Kidney (tissue), 14 donors: Measurements from ENCODE around the gene MYO7B. TPM values are rescaled to one million over a fixed set of nuclear protein-coding genes. Genes with fewer than 3 reads are reported as not detected.

Source experiments
- DNase-seq, 5 donors: peaks; one replicate each; pipeline ENCODE4 v3.0.0-alpha.2; 2013 to 2020
- FAIRE-seq: peaks from 2 replicates; lab custom pipeline; 2012; peaks lifted over from hg19 to GRCh38; lab: Jason Lieb, UNC
- H3K27ac ChIP-seq, 2 donors: one replicate each; pipeline ENCODE4 v1.7.0; 2013; ENCODE audit warnings: low read depth in 2 of 2, low read length in 2 of 2, inconsistent platforms in 1 of 2
- H3K27me3 ChIP-seq: one replicate; pipeline ENCODE4 v1.7.1; 2013; ENCODE audit warnings: low read length, inconsistent platforms; ENCODE audit not compliant: control insufficient read depth, insufficient read depth
- H3K36me3 ChIP-seq, 3 donors: one replicate each; pipeline versions ENCODE4 v1.7.0 to v1.7.1; 2013; ENCODE audit warnings: low read length in 3 of 3, control low read depth in 1 of 3, inconsistent platforms in 1 of 3; ENCODE audit not compliant: insufficient read depth in 3 of 3, control insufficient read depth in 2 of 3
- H3K4me1 ChIP-seq, 3 donors: one replicate each; pipeline versions ENCODE4 v1.7.0 to v1.7.1; 2013; ENCODE audit warnings: low read length in 3 of 3, inconsistent platforms in 1 of 3, low read depth in 1 of 3; ENCODE audit not compliant: control insufficient read depth in 2 of 3, insufficient read depth in 2 of 3
- H3K4me3 ChIP-seq, 3 donors: one replicate each; pipeline versions ENCODE4 v1.7.0 to v1.8.1; 2013; ENCODE audit warnings: low read length in 3 of 3, control low read depth in 1 of 3, inconsistent platforms in 1 of 3
- H3K9ac ChIP-seq, 3 donors: one replicate each; pipeline versions ENCODE4 v1.7.0 to v1.7.1; 2013; ENCODE audit warnings: low read length in 3 of 3, control low read depth in 1 of 3, inconsistent platforms in 1 of 3
- H3K9me3 ChIP-seq, 3 donors: one replicate each; pipeline versions ENCODE4 v1.7.0 to v1.7.1; 2013; ENCODE audit warnings: low read length in 3 of 3, control low read depth in 1 of 3, inconsistent platforms in 1 of 3; ENCODE audit not compliant: control insufficient read depth in 2 of 3, insufficient read depth in 1 of 3
- CTCF ChIP-seq: IDR thresholded peaks from 3 replicates; pipeline ENCODE4 v1.5.1; 2012; ENCODE audit warnings: mild to moderate bottlenecking, moderate library complexity, borderline replicate concordance; ENCODE audit not compliant: insufficient read depth; ENCODE audit errors: extremely low read depth
- intact Hi-C: fragments of 100-400 bp; cut with DNase I; formaldehyde crosslinking; loops from one replicate; pipeline ENCODE4 v1.11.1; 2022
- polyA plus RNA-seq: library from polyadenylated mRNA; stranded (reverse); fragments of 350-450 nt; fragmentation: Illumina TruSeq; extraction: RNeasy Lipid Tissue Mini Kit (QIAGEN cat#74804); gene quantifications from one replicate; pipeline ENCODE4 v1.2.3, GENCODE V29; 2014; ENCODE audit warnings: low read depth, low replicate concordance; ENCODE audit not compliant: insufficient read depth
- total RNA-seq: library from RNA; stranded (reverse); fragmentation: NEBNext Ultra II Directional; extraction: Animal tissue kit (Norgen Biotek cat#: 25700); gene quantifications from one replicate; pipeline ENCODE4 v1.2.1, GENCODE V29; 2021
- donor health status: control.
- donor health status: control.
- donor health status: control.
- donor health status: control.
- donor health status: control.
- donor health status: DM: yes; HTN: yes; CAD: no.
- donor health status: Normal renal cell carcinoma (clear cell type).

MYO7B gene
- total and polyA plus RNA-seq, 2 donors from 2014 or later, result 11.0 to 22.2 TPM

- Histone ChIP-seq H3K9ac (no peak overlapping the region), H3K27me3 (no peaks in the 10 kb centered on the region), H3K4me3 (no peak overlapping the region), H3K9me3 (no peaks in the 10 kb centered on the region), H3K36me3 (peaks cover 0 to 3% (median 0%) of the 10 kb centered on the region in 3 donors), H3K4me1 (no peaks in the 10 kb centered on the region), H3K27ac (no peak overlapping the region)
- DNase-seq, result no peak
- intact Hi-C loops, result no loop called here
- TF ChIP-seq CTCF, result no peak
- no peak for FAIRE-seq
Measured at GRCh38 chr2:127626175-127626574, 90.7 kb downstream of the MYO7B start.

- H3K36me3 ChIP-seq, result no peaks in the 10 kb centered on the region
Measured at GRCh38 chr2:127626917-127627739, 91.6 kb downstream of the MYO7B start.

GRCh38 chr2:127627740-127628571, 92.5 kb downstream of the MYO7B start:
- Histone ChIP-seq H3K9ac (no peak overlapping the region), H3K4me3 (no peak overlapping the region), H3K27ac (no peak overlapping the region), H3K9me3 (no peaks in the 10 kb centered on the region), H3K27me3 (no peaks in the 10 kb centered on the region), H3K36me3 (no peaks in the 10 kb centered on the region), H3K4me1 (no peaks in the 10 kb centered on the region)
- no peak for TF ChIP-seq CTCF
- intact Hi-C loops, result no loop called here
- FAIRE-seq, result no peak
- peak in 1 of 5 donors; percentile 70 for DNase-seq

More at GRCh38 chr2:127626917-127627739, 91.6 kb downstream of the MYO7B start:
- FAIRE-seq, result no peak
- no peak overlapping the region for H3K4me3 ChIP-seq
- no peak overlapping the region for H3K27ac ChIP-seq
- H3K9me3 ChIP-seq, result no peaks in the 10 kb centered on the region
- no peaks in the 10 kb centered on the region for H3K4me1 ChIP-seq
- H3K9ac ChIP-seq, result no peak overlapping the region
- TF ChIP-seq CTCF, result no peak
- intact Hi-C loops, result no loop called here
- no peaks in the 10 kb centered on the region for H3K27me3 ChIP-seq
- no peak for DNase-seq
